Spleen (tissue), 11 donors: ENCODE results near the gene KRTAP1-4. TPM values are rescaled to one million over a fixed set of nuclear protein-coding genes. Genes with fewer than 3 reads are reported as not detected.
"Not testable (repeated sequence)": the region's sequence is repeated elsewhere in the genome, so short reads cannot be mapped to it uniquely, and the experiment has no call there.

Experiments
- DNase-seq: peaks from one replicate; pipeline ENCODE4 v3.0.0-alpha.2; 2020
- H3K27ac ChIP-seq, 8 donors: fragments of 200-600 bp; sonication (generic) in 7 of 8; 1 replicate in 4 of 8; 2 replicates in 4 of 8; pipeline versions ENCODE4 v1.5.0 to v1.8.0; 2016 to 2021; ENCODE audit warnings: inconsistent platforms in 4 of 8, mild to moderate bottlenecking in 4 of 8, moderate library complexity in 1 of 8
- H3K27me3 ChIP-seq, 7 donors: fragments of 200-600 bp; sonication (generic) in 6 of 7; replicated peaks in 1 of 7; 1 replicate in 4 of 7; 2 replicates in 3 of 7; pipeline versions ENCODE4 v1.5.0 to v1.8.0; 2016 to 2021; ENCODE audit warnings: inconsistent platforms in 3 of 7, mild to moderate bottlenecking in 1 of 7
- H3K36me3 ChIP-seq, 6 donors: fragments of 200-600 bp; sonication (generic) in 5 of 6; 1 replicate in 4 of 6; 2 replicates in 2 of 6; pipeline versions ENCODE4 v1.5.0 to v1.8.0; 2016 to 2021; ENCODE audit warnings: inconsistent platforms in 2 of 6
- H3K4me1 ChIP-seq, 6 donors: fragments of 200-600 bp; sonication (generic) in 5 of 6; 1 replicate in 3 of 6; 2 replicates in 3 of 6; pipeline versions ENCODE4 v1.5.0 to v1.8.0; 2016 to 2021; ENCODE audit warnings: inconsistent platforms in 3 of 6
- H3K4me3 ChIP-seq, 8 donors: fragments of 200-600 bp; sonication (generic) in 7 of 8; 1 replicate in 4 of 8; 2 replicates in 4 of 8; pipeline versions ENCODE4 v1.5.0 to v1.8.0; 2016 to 2021; ENCODE audit warnings: inconsistent platforms in 4 of 8, mild to moderate bottlenecking in 4 of 8, moderate library complexity in 2 of 8
- H3K9me3 ChIP-seq, 8 donors: fragments of 200-600 bp; sonication (generic) in 7 of 8; 1 replicate in 4 of 8; 2 replicates in 4 of 8; pipeline versions ENCODE4 v1.5.0 to v1.8.0; 2016 to 2021; ENCODE audit warnings: inconsistent platforms in 4 of 8
- CTCF ChIP-seq, 11 experiments: fragments of 200-600 bp in 7 of 11; fragments of 450-650 bp in 4 of 11; sonication (generic) in 4 of 11; IDR thresholded peaks in 8 of 11; conservative IDR thresholded peaks in 3 of 11; 1 replicate in 7 of 11; 2 replicates in 4 of 11; pipeline versions ENCODE4 v1.4.0 to v1.8.0; 2016 to 2021; ENCODE audit warnings: antibody characterized with exemption in 11 of 11, inconsistent platforms in 4 of 11, mild to moderate bottlenecking in 1 of 11
- POLR2A ChIP-seq, 3 donors: fragments of 450-650 bp; IDR thresholded peaks; one replicate each; pipeline ENCODE4 v1.5.1; 2017; ENCODE audit warnings: antibody characterized with exemption in 3 of 3, mild to moderate bottlenecking in 1 of 3
- POLR2AphosphoS5 ChIP-seq, 3 donors: sonication (generic); formaldehyde crosslinking; IDR thresholded peaks; one replicate each; pipeline ENCODE4 v1.5.1; 2017; ENCODE audit warnings: antibody characterized with exemption in 3 of 3
- WGBS, 5 donors: extraction: QIAGEN DNeasy Blood & Tissue Kit in 3 of 5; methylation state at CpG; one replicate each; pipeline versions ENCODE4 v1.1.5 to v1.1.7; 2013 to 2018; 5-methylcytosine and 5-hydroxymethylcytosine counted together
- intact Hi-C: fragments of 100-400 bp; cut with DNase I; formaldehyde crosslinking; loops from one replicate; pipeline ENCODE4 v1.15.0; 2023; ENCODE audit warnings: low total_unique reads
- polyA plus RNA-seq, 3 donors: library from polyadenylated mRNA; stranded (reverse); fragments of 200-250 nt; gene quantifications; one replicate each; pipeline ENCODE4 v1.2.1, GENCODE V29; 2013
- total RNA-seq, 7 donors: library from RNA; depleted of rRNA in 3 of 7; stranded (reverse); fragments of >200 nt in 3 of 7; fragmentation: NEBNext Ultra II Directional in 4 of 7; extraction: Animal tissue kit (Norgen Biotek cat#: 25700) in 4 of 7; gene quantifications; one replicate each; pipeline versions ENCODE4 v1.1.0 to v1.2.1, GENCODE V29; 2016 to 2021
- donor health status: healthy with polysubstance abuse.
- donor health status: DM: no; HTN: no; CAD: no; lungs with moderate emphysema.
- donor health status: DM: no; HTN: no; CAD: no.
- donor health status: Bipolar disorder and iron deficiency.
- donor health status: healthy.
- donor health status: DM: no; HTN: no; CAD: no.
- donor health status: DM: yes; HTN: yes; CAD: no.

Gene KRTAP1-4
- total and polyA plus RNA-seq, 10 donors = not detected

DNA sequence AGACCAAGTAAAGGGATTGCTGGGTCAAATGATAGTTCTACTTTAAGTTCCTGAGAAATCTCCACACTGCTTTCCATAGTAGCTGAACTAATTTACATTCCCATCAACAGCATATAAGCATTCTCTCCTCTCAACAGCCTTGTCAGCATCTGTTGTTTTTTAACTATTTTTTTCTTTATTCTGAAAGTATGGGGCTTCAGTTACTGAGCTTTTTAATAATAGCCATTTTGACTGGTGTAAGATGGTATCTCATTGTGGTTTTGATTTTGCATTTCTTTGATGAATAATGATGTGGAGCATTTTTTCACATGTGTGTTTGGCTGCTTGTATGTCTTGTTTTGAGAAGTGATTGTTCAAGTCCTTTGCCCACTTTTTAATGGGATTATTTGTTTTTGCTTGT lies 22.6 kb upstream of the KRTAP1-4 start:
- H3K27me3 ChIP-seq = peaks cover 0 to 39% (median 9%) of the 10 kb centered on the region in 7 donors
- H3K4me3 ChIP-seq = no peak overlapping the region
- intact Hi-C loops = no loop called here
- no peaks in the 10 kb centered on the region for H3K36me3 ChIP-seq
- H3K27ac ChIP-seq = no peak overlapping the region
- no peaks in the 10 kb centered on the region for H3K4me1 ChIP-seq
- H3K9me3 ChIP-seq = peaks cover 0 to 5% (median 2%) of the 10 kb centered on the region in 8 donors
- no peak for TF ChIP-seq CTCF (IDR thresholded peaks at IDR 0.05 in 8 of 11, conservative IDR thresholded peaks at IDR 0.05 in 3 of 11)
- no peak for TF ChIP-seq POLR2AphosphoS5 (IDR thresholded peaks at IDR 0.05)
- TF ChIP-seq POLR2A (IDR thresholded peaks at IDR 0.05) = no peak
- no peak for DNase-seq

DNA sequence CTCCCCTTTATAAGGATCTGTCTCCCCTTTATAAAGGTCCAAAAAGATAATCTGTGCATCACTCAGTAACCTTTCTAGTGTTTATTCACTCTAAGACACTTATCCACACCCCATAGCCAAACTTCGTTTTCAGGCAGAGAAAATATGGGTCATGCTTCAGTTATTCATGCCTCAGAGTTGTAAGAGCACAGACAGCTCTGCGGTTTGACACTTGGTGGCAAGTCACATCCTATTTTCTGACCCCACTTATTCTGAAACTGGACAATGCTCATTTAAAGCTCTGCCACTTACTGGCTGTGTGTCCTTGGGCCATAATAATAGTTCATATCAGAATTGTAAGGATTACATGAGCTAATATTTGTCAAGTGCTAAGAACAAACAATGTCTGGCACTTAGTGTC lies 19.1 kb upstream of the KRTAP1-4 start:
- H3K27me3 ChIP-seq = peaks cover 0 to 38% (median 9%) of the 10 kb centered on the region in 7 donors
- H3K4me3 ChIP-seq = no peak overlapping the region
- DNase-seq = no peak
- TF ChIP-seq CTCF (IDR thresholded peaks at IDR 0.05 in 8 of 11, conservative IDR thresholded peaks at IDR 0.05 in 3 of 11) = no peak
- no peak for TF ChIP-seq POLR2AphosphoS5 (IDR thresholded peaks at IDR 0.05)
- no peak for TF ChIP-seq POLR2A (IDR thresholded peaks at IDR 0.05)
- no peaks in the 10 kb centered on the region for H3K36me3 ChIP-seq
- H3K27ac ChIP-seq = no peak overlapping the region
- intact Hi-C loops = no loop called here
- no peaks in the 10 kb centered on the region for H3K4me1 ChIP-seq
- WGBS, 5 donors = 31 to 62% (median 39%) methylated on average over 2 of the region's 2 CpGs
- H3K9me3 ChIP-seq = no peaks in the 10 kb centered on the region

GRCh38 chr17:41048441-41048840 lies 18.4 kb upstream of the KRTAP1-4 start:
- DNase-seq = no peak
- TF ChIP-seq CTCF (IDR thresholded peaks at IDR 0.05 in 8 of 11, conservative IDR thresholded peaks at IDR 0.05 in 3 of 11) (no peak), POLR2A (IDR thresholded peaks at IDR 0.05) (no peak), POLR2AphosphoS5 (IDR thresholded peaks at IDR 0.05) (no peak)
- intact Hi-C loops = no loop called here

GRCh38 chr17:41046735-41047465 lies 16.9 kb upstream of the KRTAP1-4 start, which contains the start of gene KRTAP2-1:
Gene KRTAP2-1, minus strand, starts transcription at chr17:41047316. Its CDS starts 49 bp downstream, at chr17:41047267.
- intact Hi-C loops, H3K36me3 ChIP-seq, H3K4me1 ChIP-seq, DNase-seq, H3K27ac ChIP-seq, H3K4me3 ChIP-seq: not testable (repeated sequence)
- Histone ChIP-seq H3K27me3 (peaks cover 0 to 34% (median 9%) of the 10 kb centered on the region in 7 donors), H3K9me3 (peaks cover 0 to 13% (median 10%) of the 10 kb centered on the region in 8 donors)
- 55 to 79% (median 69%) methylated on average over 7 to 10 of the region's 33 CpGs for WGBS, 5 donors

More at GRCh38 chr17:41048441-41048840, 18.4 kb upstream of the KRTAP1-4 start:
- Histone ChIP-seq H3K4me3 (no peak overlapping the region), H3K9me3 (peaks cover 0 to 5% (median 1%) of the 10 kb centered on the region in 8 donors), H3K4me1 (no peaks in the 10 kb centered on the region), H3K36me3 (no peaks in the 10 kb centered on the region), H3K27ac (no peak overlapping the region), H3K27me3 (peaks cover 0 to 34% (median 9%) of the 10 kb centered on the region in 7 donors)
- 71 to 79% (median 76%) methylated on average over 7 of the region's 7 CpGs for WGBS, 5 donors
